ENCODE measurements around the gene FSTL4. TPM values are rescaled to one million over a fixed set of nuclear protein-coding genes. Genes with fewer than 3 reads are reported as not detected.

The FSTL4 gene
- polyA plus RNA-seq, 1 donor from 2014 or later = 0.57 TPM

GRCh38 chr5:133499895-133500294 lies 112.4 kb downstream of the FSTL4 start:
- H3K4me3 ChIP-seq (ENCODE audit: low read length) = no peak overlapping the region
- no peak overlapping the region for H3K9ac ChIP-seq (ENCODE audit: low read length)
- no peaks in the 10 kb centered on the region for H3K27me3 ChIP-seq (ENCODE audit: insufficient read depth, low read depth, low read length)
- H3K9me3 ChIP-seq (ENCODE audit: low read length) = no peaks in the 10 kb centered on the region
- H3K36me3 ChIP-seq (ENCODE audit: insufficient read depth, low read length) = no peaks in the 10 kb centered on the region
- H4K20me1 ChIP-seq (ENCODE audit: insufficient read depth) = no peaks in the 10 kb centered on the region
- H3K4me2 ChIP-seq (ENCODE audit: low read length) = no peak overlapping the region
- H3K9me2 ChIP-seq (ENCODE audit: insufficient read depth, low read length) = no peaks in the 10 kb centered on the region
- no peak for TF ChIP-seq REST (IDR thresholded peaks at IDR 0.05; ENCODE audit: borderline replicate concordance)
- H2AFZ ChIP-seq (ENCODE audit: low read depth, low read length) = no peak overlapping the region
- H3F3A ChIP-seq (ENCODE audit: insufficient read depth, low read length, poor library complexity, severe bottlenecking) = no peaks in the 10 kb centered on the region
- no peak overlapping the region for H3K27ac ChIP-seq (ENCODE audit: low read length)
- no peaks in the 10 kb centered on the region for H3K79me2 ChIP-seq (replicated peaks; ENCODE audit: insufficient read depth, low read length)

- Histone ChIP-seq H3K27ac (ENCODE audit: low read length) (no peak overlapping the region), H2AFZ (ENCODE audit: low read depth, low read length) (no peak overlapping the region), H3K27me3 (ENCODE audit: insufficient read depth, low read depth, low read length) (no peaks in the 10 kb centered on the region), H3K4me3 (ENCODE audit: low read length) (no peak overlapping the region), H3K9me2 (ENCODE audit: insufficient read depth, low read length) (no peaks in the 10 kb centered on the region), H3K79me2 (replicated peaks; ENCODE audit: insufficient read depth, low read length) (no peaks in the 10 kb centered on the region), H3F3A (ENCODE audit: insufficient read depth, low read length, poor library complexity, severe bottlenecking) (no peaks in the 10 kb centered on the region), H3K36me3 (ENCODE audit: insufficient read depth, low read length) (no peaks in the 10 kb centered on the region), H3K9me3 (ENCODE audit: low read length) (no peaks in the 10 kb centered on the region), H4K20me1 (ENCODE audit: insufficient read depth) (no peaks in the 10 kb centered on the region), H3K9ac (ENCODE audit: low read length) (no peak overlapping the region), H3K4me2 (ENCODE audit: low read length) (no peak overlapping the region)
- TF ChIP-seq EZH2 (IDR thresholded peaks at IDR 0.05; ENCODE audit: borderline replicate concordance, insufficient read depth, low read length, poor library complexity, severe bottlenecking) (no peak), SMC3 (conservative IDR thresholded peaks at IDR 0.05; ENCODE audit: poor library complexity) (no peak), MXI1 (conservative IDR thresholded peaks at IDR 0.05; ENCODE audit: poor library complexity, severe bottlenecking) (no peak), RAD21 (conservative IDR thresholded peaks at IDR 0.05) (no peak), REST (IDR thresholded peaks at IDR 0.05; ENCODE audit: borderline replicate concordance) (no peak), POLR2AphosphoS5 (IDR thresholded peaks at IDR 0.05) (no peak), CTCF (IDR thresholded peaks at IDR 0.05; ENCODE audit: poor library complexity, severe bottlenecking) (no peak), EP300 (conservative IDR thresholded peaks at IDR 0.05; ENCODE audit: poor library complexity, severe bottlenecking) (no peak), TAF1 (IDR thresholded peaks at IDR 0.05; ENCODE audit: low read depth) (no peak)
Observed at GRCh38 chr5:133497608-133498348, 114.6 kb downstream of the FSTL4 start.

Measured in neural cell (in vitro differentiated cells).